MCF 10A (cell line): ENCODE results near the gene APRT. TPM values are rescaled to one million over a fixed set of nuclear protein-coding genes. Genes with fewer than 3 reads are reported as not detected.

ENCODE experiments used
- Bru-seq: library from RNA; stranded (reverse); fragments of 400-500 nt; gene quantifications from one replicate; lab custom pipeline; 2021; lab: Mats Ljungman, UMichigan
- BruChase-seq, 2 experiments: library from RNA; stranded (reverse); fragments of 400-500 nt; gene quantifications; one replicate each; lab custom pipeline; 2021; lab: Mats Ljungman, UMichigan
- BruUV-seq: library from RNA; stranded (reverse); fragments of 400-500 nt; replicated peaks from 2 replicates; lab custom pipeline; 2021; lab: Mats Ljungman, UMichigan
- CTCF ChIA-PET: fragments of 300-600 bp; sonication (Branson Sonifier 250); formaldehyde crosslinking; extraction: SDS; loops from one replicate; lab custom pipeline; 2021; ENCODE audit warnings: antibody characterized with exemption, inconsistent platforms; lab: Yijun Ruan, JAX
- POLR2A ChIA-PET: fragments of 300-600, 350-650 bp; sonication (Branson Sonifier 250); formaldehyde crosslinking; extraction: SDS; loops from one replicate; lab custom pipeline; 2020; ENCODE audit warnings: antibody characterized with exemption, inconsistent platforms; lab: Yijun Ruan, JAX
- DNase-seq: peaks from one replicate; pipeline ENCODE4 v3.0.0-alpha.2; 2018; ENCODE audit not compliant: unreplicated experiment
- H3K27ac Mint-ChIP-seq: one replicate; pipeline ENCODE4 v1.8.0; 2022; ENCODE audit warnings: mild to moderate bottlenecking, low read depth, mixed read lengths; ENCODE audit not compliant: unreplicated experiment
- H3K27me3 Mint-ChIP-seq: one replicate; pipeline ENCODE4 v1.8.0; 2022; ENCODE audit warnings: mixed read lengths; ENCODE audit not compliant: insufficient read depth, unreplicated experiment
- H3K36me3 Mint-ChIP-seq: one replicate; pipeline ENCODE4 v1.8.0; 2022; ENCODE audit warnings: mild to moderate bottlenecking, moderate library complexity, mixed read lengths; ENCODE audit not compliant: insufficient read depth, unreplicated experiment
- H3K4me1 Mint-ChIP-seq: one replicate; pipeline ENCODE4 v1.8.0; 2022; ENCODE audit warnings: mixed read lengths; ENCODE audit not compliant: insufficient read depth, unreplicated experiment
- H3K4me3 Mint-ChIP-seq: one replicate; pipeline ENCODE4 v1.8.0; 2022; ENCODE audit warnings: mild to moderate bottlenecking, moderate library complexity, mixed read lengths; ENCODE audit not compliant: unreplicated experiment
- H3K9me3 Mint-ChIP-seq: one replicate; pipeline ENCODE4 v1.8.0; 2022; ENCODE audit warnings: mixed read lengths; ENCODE audit not compliant: unreplicated experiment
- intact Hi-C: fragments of 100-400 bp; cut with micrococcal nuclease; formaldehyde crosslinking; loops from 2 replicates; pipeline ENCODE4 v1.14.1; 2022
- long read RNA-seq: library from polyadenylated mRNA; stranded (forward); transcript quantifications from one replicate; pipeline ENCODE4 v2.0.0, GENCODE V29; 2022
- total RNA-seq: library from RNA; stranded (reverse); gene quantifications from 2 replicates; pipeline ENCODE4 v1.2.3, GENCODE V29; 2022
- TF ChIP-seq, protein P1 (sequence below): fragments of 200-600 bp; IDR thresholded peaks from one replicate; pipeline ENCODE4 v1.8.0; 2022; ENCODE audit warnings: antibody characterized with exemption, mild to moderate bottlenecking; ENCODE audit not compliant: unreplicated experiment

APRT gene
- total RNA-seq (231 and 248 TPM in 2 replicates), Bru-seq, nascent RNA (percentile 77 among the genes with signal in this experiment), BruChase-seq, experiment 1, labeled RNA remaining after a 6-hour chase (percentile 79 among the genes with signal in this experiment), BruChase-seq, experiment 2, labeled RNA remaining after a 2-hour chase (percentile 70 among the genes with signal in this experiment)
- long read RNA-seq, transcript APRT-201 (5 exons, 947 nt) = major isoform, 328 of 461 reads
- long read RNA-seq, transcript APRT-202 (5 exons, 664 nt) = minor isoform, 81 of 461 reads
- long read RNA-seq, transcript APRT-205 (2 exons, 584 nt) = minor isoform, 5 of 461 reads
- long read RNA-seq, partial matches to known transcripts = 6 of 461 reads
- long read RNA-seq, other reads (novel, unspliced or antisense) = 39 of 461 reads

GRCh38 chr16:88811769-88812512, at the start of gene APRT:
TSS of gene APRT (minus strand) at chr16:88811928. CDS start at chr16:88811899, 29 bp downstream.
- DNase-seq = peak; percentile 89
- H3K36me3 Mint-ChIP-seq = peaks cover 40% of the 10 kb centered on the region
- peaks cover 5% of the 10 kb centered on the region for H3K4me1 Mint-ChIP-seq
- H3K27ac Mint-ChIP-seq = peak within 1 kb of the TSS; percentile 77
- no peaks in the 10 kb centered on the region for H3K9me3 Mint-ChIP-seq
- TF ChIP-seq, protein P1, sequence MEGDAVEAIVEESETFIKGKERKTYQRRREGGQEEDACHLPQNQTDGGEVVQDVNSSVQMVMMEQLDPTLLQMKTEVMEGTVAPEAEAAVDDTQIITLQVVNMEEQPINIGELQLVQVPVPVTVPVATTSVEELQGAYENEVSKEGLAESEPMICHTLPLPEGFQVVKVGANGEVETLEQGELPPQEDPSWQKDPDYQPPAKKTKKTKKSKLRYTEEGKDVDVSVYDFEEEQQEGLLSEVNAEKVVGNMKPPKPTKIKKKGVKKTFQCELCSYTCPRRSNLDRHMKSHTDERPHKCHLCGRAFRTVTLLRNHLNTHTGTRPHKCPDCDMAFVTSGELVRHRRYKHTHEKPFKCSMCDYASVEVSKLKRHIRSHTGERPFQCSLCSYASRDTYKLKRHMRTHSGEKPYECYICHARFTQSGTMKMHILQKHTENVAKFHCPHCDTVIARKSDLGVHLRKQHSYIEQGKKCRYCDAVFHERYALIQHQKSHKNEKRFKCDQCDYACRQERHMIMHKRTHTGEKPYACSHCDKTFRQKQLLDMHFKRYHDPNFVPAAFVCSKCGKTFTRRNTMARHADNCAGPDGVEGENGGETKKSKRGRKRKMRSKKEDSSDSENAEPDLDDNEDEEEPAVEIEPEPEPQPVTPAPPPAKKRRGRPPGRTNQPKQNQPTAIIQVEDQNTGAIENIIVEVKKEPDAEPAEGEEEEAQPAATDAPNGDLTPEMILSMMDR = peak; percentile 18
- no peaks in the 10 kb centered on the region for H3K27me3 Mint-ChIP-seq
- ChIA-PET CTCF (interaction anchor here (0.7 to 6.2 kb wide), 8 partner anchors 13 to 355 kb away, joined by 3 to 47 read pairs (median 3); partner anchors contain the start of genes GALNS and TRAPPC2L), POLR2A (interaction anchor here (0.6 to 4.1 kb wide), 25 partner anchors 8 to 1306 kb away, joined by 3 to 42 read pairs (median 5); partner anchors contain the start of genes CDH15, CDT1, CHMP1A and GALNS)
- peak within 1 kb of the TSS; percentile 76 for H3K4me3 Mint-ChIP-seq
- TSS peak; percentile 48 for BruUV-seq
- intact Hi-C loops = loop anchor here (1.0 kb wide), 3 partner anchors 45 to 405 kb away; partner anchors contain the start of genes TRAPPC2L and ZNF778

- Mint-ChIP-seq H3K9me3 (no peaks in the 10 kb centered on the region), H3K27me3 (no peaks in the 10 kb centered on the region), H3K27ac (no peak overlapping the region), H3K4me3 (no peak overlapping the region), H3K4me1 (peaks cover 10% of the 10 kb centered on the region), H3K36me3 (peaks cover 9% of the 10 kb centered on the region)
- ChIA-PET CTCF (interaction anchor here (0.6 to 1.0 kb wide), 2 partner anchors 31 to 73 kb away, joined by 3 read pairs; no protein-coding TSS in a partner anchor), POLR2A (no interaction called here)
- intact Hi-C loops = no loop called here
- TF ChIP-seq, protein P1 = no peak
- BruUV-seq = no TSS peak
- DNase-seq = no peak
These were observed 49.6 kb upstream of the APRT start for GRCh38 chr16:88861359-88861758.

- no TSS peak for BruUV-seq
- POLR2A ChIA-PET = no interaction called here
- Mint-ChIP-seq H3K4me3 (no peak overlapping the region), H3K27ac (no peak overlapping the region), H3K36me3 (peaks cover 9% of the 10 kb centered on the region), H3K9me3 (no peaks in the 10 kb centered on the region), H3K4me1 (peaks cover 18% of the 10 kb centered on the region), H3K27me3 (no peaks in the 10 kb centered on the region)
- peak; percentile 20 for DNase-seq
- CTCF ChIA-PET = interaction anchor here (0.6 to 5.1 kb wide), 2 partner anchors 42 to 45 kb away, joined by 3 to 47 read pairs; partner anchors contain the start of gene APRT
- intact Hi-C loops = no loop called here
- TF ChIP-seq, protein P1 = no peak
These were observed 47.8 kb upstream of the APRT start for GRCh38 chr16:88859381-88860091.
